MM.1S (cell line): Measurements from ENCODE around the gene GCSAML.

ENCODE experiments used
- DNase-seq: peaks from one replicate; pipeline ENCODE4 v3.0.0-alpha.2; 2015
- H2AFZ ChIP-seq: fragments of 300-600 bp; sonication (generic); 2 replicates; pipeline ENCODE4 v1.6.0; 2016; ENCODE audit warnings: antibody characterized with exemption, low read length
- H3F3A ChIP-seq: fragments of 300-600 bp; sonication (generic); 2 replicates; pipeline ENCODE4 v1.6.1; 2016; ENCODE audit warnings: mild to moderate bottlenecking, antibody characterized with exemption, low read length, moderate library complexity, mixed read lengths; ENCODE audit not compliant: insufficient read depth
- H3K27ac ChIP-seq: fragments of 300-600 bp; sonication (generic); 2 replicates; pipeline ENCODE4 v1.5.1; 2016; ENCODE audit warnings: mild to moderate bottlenecking, low read length
- H3K27me3 ChIP-seq: fragments of 300-600 bp; sonication (generic); replicated peaks from 2 replicates; pipeline ENCODE4 v1.6.0; 2016; ENCODE audit warnings: low read length; ENCODE audit not compliant: insufficient read depth
- H3K36me3 ChIP-seq: fragments of 300-600 bp; sonication (generic); replicated peaks from 2 replicates; pipeline ENCODE4 v1.6.1; 2016; ENCODE audit warnings: mild to moderate bottlenecking, low read length, mixed read lengths; ENCODE audit not compliant: insufficient read depth
- H3K4me1 ChIP-seq: fragments of 300-600 bp; sonication (generic); 2 replicates; pipeline ENCODE4 v1.6.1; 2016; ENCODE audit warnings: low read length, mixed read lengths
- H3K4me2 ChIP-seq: fragments of 300-600 bp; sonication (generic); 2 replicates; pipeline ENCODE4 v1.6.0; 2016; ENCODE audit warnings: low read depth, low read length
- H3K4me3 ChIP-seq: fragments of 300-600 bp; sonication (generic); 2 replicates; pipeline ENCODE4 v1.5.1; 2016; ENCODE audit warnings: low read length, mixed read lengths
- H3K79me2 ChIP-seq: fragments of 300-600 bp; sonication (generic); 2 replicates; pipeline ENCODE4 v1.6.1; 2016; ENCODE audit warnings: mixed run types, low read length, mixed read lengths
- H3K9ac ChIP-seq: fragments of 300-600 bp; sonication (generic); 2 replicates; pipeline ENCODE4 v1.6.1; 2016; ENCODE audit warnings: low read length, mixed read lengths
- H3K9me2 ChIP-seq: fragments of 300-600 bp; sonication (generic); replicated peaks from 2 replicates; pipeline ENCODE4 v1.6.1; 2016; ENCODE audit warnings: mild to moderate bottlenecking, low read length, mixed read lengths; ENCODE audit not compliant: insufficient read depth
- H3K9me3 ChIP-seq: fragments of 300-600 bp; sonication (generic); replicated peaks from 2 replicates; pipeline ENCODE4 v1.6.1; 2016; ENCODE audit warnings: mild to moderate bottlenecking, low read length, mixed read lengths; ENCODE audit not compliant: insufficient read depth
- H4K20me1 ChIP-seq: fragments of 300-600 bp; sonication (generic); 2 replicates; pipeline ENCODE4 v1.6.1; 2016; ENCODE audit warnings: mild to moderate bottlenecking, low read length, moderate library complexity, mixed read lengths; ENCODE audit not compliant: insufficient read depth
- EZH2 ChIP-seq: fragments of 300-600 bp; sonication (generic); optimal IDR thresholded peaks from 2 replicates; pipeline ENCODE3; 2017; ENCODE audit warnings: low read depth, mild to moderate bottlenecking, antibody characterized with exemption, low read length, mixed read lengths
- EZH2phosphoT487 ChIP-seq: fragments of 300-600 bp; sonication (generic); IDR thresholded peaks from 2 replicates; pipeline ENCODE4 v1.6.1; 2018; ENCODE audit warnings: antibody characterized with exemption, low read length
- TF ChIP-seq, protein P1 (sequence below): fragments of 300-600 bp; sonication (generic); IDR thresholded peaks from 2 replicates; pipeline ENCODE4 v1.5.1; 2016; ENCODE audit warnings: antibody characterized with exemption, low read length, mixed read lengths

The GCSAML gene

DNA sequence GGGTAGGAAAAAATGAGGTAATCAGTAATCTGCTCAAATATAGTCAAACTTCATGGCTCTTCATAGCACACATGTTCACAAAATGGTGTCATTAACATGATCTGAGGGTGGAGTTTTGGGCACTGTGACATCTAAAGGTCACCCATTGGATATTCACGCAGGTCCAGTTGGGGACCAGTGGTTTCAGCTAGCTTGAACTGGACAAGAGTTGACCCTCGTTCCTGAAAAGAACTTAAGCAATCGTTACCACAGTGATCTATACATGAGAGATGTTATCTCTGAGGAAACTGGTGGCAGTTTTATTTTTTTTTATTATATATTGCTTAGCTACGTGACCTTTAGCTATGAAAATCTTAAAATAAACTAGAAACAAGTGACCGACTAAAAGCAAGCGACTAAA lies 9.7 kb upstream of the GCSAML start:
- H3K27ac ChIP-seq, result no peak overlapping the region
- no peaks in the 10 kb centered on the region for H3K27me3 ChIP-seq
- H3F3A ChIP-seq, result no peaks in the 10 kb centered on the region
- H3K9me3 ChIP-seq, result no peaks in the 10 kb centered on the region
- no peaks in the 10 kb centered on the region for H3K79me2 ChIP-seq
- H3K9me2 ChIP-seq, result no peaks in the 10 kb centered on the region
- no peak overlapping the region for H2AFZ ChIP-seq
- TF ChIP-seq EZH2phosphoT487 (no peak), EZH2 (no peak)
- TF ChIP-seq, protein P1, sequence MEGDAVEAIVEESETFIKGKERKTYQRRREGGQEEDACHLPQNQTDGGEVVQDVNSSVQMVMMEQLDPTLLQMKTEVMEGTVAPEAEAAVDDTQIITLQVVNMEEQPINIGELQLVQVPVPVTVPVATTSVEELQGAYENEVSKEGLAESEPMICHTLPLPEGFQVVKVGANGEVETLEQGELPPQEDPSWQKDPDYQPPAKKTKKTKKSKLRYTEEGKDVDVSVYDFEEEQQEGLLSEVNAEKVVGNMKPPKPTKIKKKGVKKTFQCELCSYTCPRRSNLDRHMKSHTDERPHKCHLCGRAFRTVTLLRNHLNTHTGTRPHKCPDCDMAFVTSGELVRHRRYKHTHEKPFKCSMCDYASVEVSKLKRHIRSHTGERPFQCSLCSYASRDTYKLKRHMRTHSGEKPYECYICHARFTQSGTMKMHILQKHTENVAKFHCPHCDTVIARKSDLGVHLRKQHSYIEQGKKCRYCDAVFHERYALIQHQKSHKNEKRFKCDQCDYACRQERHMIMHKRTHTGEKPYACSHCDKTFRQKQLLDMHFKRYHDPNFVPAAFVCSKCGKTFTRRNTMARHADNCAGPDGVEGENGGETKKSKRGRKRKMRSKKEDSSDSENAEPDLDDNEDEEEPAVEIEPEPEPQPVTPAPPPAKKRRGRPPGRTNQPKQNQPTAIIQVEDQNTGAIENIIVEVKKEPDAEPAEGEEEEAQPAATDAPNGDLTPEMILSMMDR, result no peak
- no peaks in the 10 kb centered on the region for H3K36me3 ChIP-seq
- no peaks in the 10 kb centered on the region for H4K20me1 ChIP-seq
- H3K4me1 ChIP-seq, result no peaks in the 10 kb centered on the region
- no peak overlapping the region for H3K9ac ChIP-seq
- no peak overlapping the region for H3K4me2 ChIP-seq
- H3K4me3 ChIP-seq, result no peak overlapping the region
- no peak for DNase-seq

DNA sequence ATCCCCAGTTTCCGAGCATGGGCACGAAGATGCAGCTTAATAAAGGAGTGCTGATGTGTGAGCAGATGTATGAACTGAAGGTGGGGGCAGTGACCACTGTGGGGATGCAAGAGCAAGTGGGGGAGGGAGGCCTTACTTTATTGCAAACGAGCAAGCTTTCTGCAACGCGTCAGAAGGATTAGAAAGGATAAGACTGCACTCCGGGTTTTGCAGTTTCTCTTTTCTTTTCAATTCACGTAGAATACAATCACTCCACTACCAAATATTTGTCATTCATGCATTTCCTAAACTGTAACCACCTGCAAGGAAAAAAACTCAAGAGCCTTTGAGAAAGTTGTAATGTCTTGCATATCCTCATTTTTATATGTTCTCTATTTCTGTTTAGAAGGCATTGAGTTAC lies 8.4 kb upstream of the GCSAML start:
- H3K9me2 ChIP-seq, result no peaks in the 10 kb centered on the region
- no peak overlapping the region for H3K27ac ChIP-seq
- H3K79me2 ChIP-seq, result no peaks in the 10 kb centered on the region
- H3K9me3 ChIP-seq, result no peaks in the 10 kb centered on the region
- H3K36me3 ChIP-seq, result no peaks in the 10 kb centered on the region
- H2AFZ ChIP-seq, result peak overlapping the region; percentile 43
- no peaks in the 10 kb centered on the region for H4K20me1 ChIP-seq
- no peak overlapping the region for H3K9ac ChIP-seq
- DNase-seq, result peak; percentile 77
- H3K4me2 ChIP-seq, result peak overlapping the region; percentile 35
- peak overlapping the region; percentile 16 for H3K4me3 ChIP-seq
- H3K27me3 ChIP-seq, result no peaks in the 10 kb centered on the region
- H3F3A ChIP-seq, result no peaks in the 10 kb centered on the region
- no peaks in the 10 kb centered on the region for H3K4me1 ChIP-seq
- TF ChIP-seq EZH2phosphoT487 (no peak), EZH2 (no peak)
- TF ChIP-seq, protein P1, result no peak

DNA sequence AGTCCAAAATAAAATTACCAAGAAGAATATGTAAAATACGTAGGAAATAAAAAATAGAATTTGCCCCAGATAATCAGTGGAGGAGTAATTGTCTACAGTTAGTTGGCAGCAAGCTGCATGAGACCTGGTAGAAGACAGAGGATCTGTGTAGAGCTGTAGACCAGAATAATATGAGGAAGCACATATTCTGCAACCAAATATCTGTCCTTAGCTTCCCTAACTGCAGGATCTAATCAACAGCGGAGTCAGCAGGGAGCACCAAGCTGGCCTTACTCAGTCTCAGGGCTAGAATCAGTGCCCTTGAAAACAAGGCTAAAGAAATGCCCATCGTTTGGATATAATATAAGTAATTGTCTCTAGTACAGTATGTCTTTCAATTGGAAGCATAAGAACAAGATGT lies 6.1 kb upstream of the GCSAML start:
- DNase-seq, result no peak

More for the DNA sequence above, 6.1 kb upstream of the GCSAML start:
- Histone ChIP-seq H3K4me1 (no peaks in the 10 kb centered on the region), H3K9me3 (no peaks in the 10 kb centered on the region), H3K36me3 (no peaks in the 10 kb centered on the region), H3K9ac (no peak overlapping the region), H3F3A (no peaks in the 10 kb centered on the region), H3K4me2 (no peak overlapping the region), H4K20me1 (no peaks in the 10 kb centered on the region), H3K4me3 (no peak overlapping the region), H3K27me3 (no peaks in the 10 kb centered on the region), H3K79me2 (no peaks in the 10 kb centered on the region), H2AFZ (no peak overlapping the region), H3K27ac (no peak overlapping the region), H3K9me2 (no peaks in the 10 kb centered on the region)
- TF ChIP-seq EZH2 (no peak), EZH2phosphoT487 (no peak)
- TF ChIP-seq, protein P1, result no peak
